Stomach (tissue), 4 donors: ENCODE results near the gene ATP8B2.

ENCODE experiments used
- EP300 ChIP-seq: sonication (generic); formaldehyde crosslinking; IDR thresholded peaks from one replicate; pipeline ENCODE4 v1.6.1; 2017; ENCODE audit warnings: antibody characterized with exemption
- POLR2A ChIP-seq, 4 donors: fragments of 450-650 bp; IDR thresholded peaks; one replicate each; pipeline ENCODE4 v1.6.1; 2016; ENCODE audit warnings: antibody characterized with exemption in 4 of 4, control low read depth in 2 of 4, mild to moderate bottlenecking in 1 of 4, moderate library complexity in 1 of 4

- no peak for TF ChIP-seq EP300
- no peak for TF ChIP-seq POLR2A (IDR thresholded peaks at IDR 0.05)
Observed at GRCh38 chr1:154318386-154318785, 6.9 kb upstream of the ATP8B2 start.
